ENCODE results near the gene SLC7A14. TPM values are rescaled to one million over a fixed set of nuclear protein-coding genes. Genes with fewer than 3 reads are reported as not detected.

Gene SLC7A14
- total RNA-seq, 1 donor from 2014 or later: under 0.01 TPM

DNA sequence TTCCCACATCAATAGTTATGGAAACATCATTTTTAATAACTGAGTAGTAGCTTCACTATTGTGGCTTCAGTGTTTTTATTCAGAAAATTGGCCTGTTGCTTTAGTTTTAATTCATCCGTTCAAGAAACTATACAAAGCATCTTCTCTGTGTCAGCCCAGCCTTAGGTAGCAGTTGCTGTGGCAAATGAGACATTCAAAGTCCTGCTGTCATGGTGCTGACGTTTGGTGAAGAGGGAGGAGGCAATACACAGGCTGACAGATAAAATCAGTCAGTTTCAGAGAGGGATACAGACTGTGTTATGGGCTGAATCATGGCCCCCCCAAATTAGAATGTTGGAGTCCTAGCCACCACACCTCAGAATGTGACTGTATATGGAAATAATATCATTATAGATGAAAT lies 56.5 kb downstream of the SLC7A14 start:
- DNase-seq (ENCODE audit: low read depth): no peak
- no peak for FAIRE-seq
- no peaks in the 10 kb centered on the region for H3K36me3 ChIP-seq (ENCODE audit: control insufficient read depth, insufficient read depth, low read length)
- H3K27me3 ChIP-seq (ENCODE audit: control insufficient read depth, insufficient read depth, low read length): no peaks in the 10 kb centered on the region
- no peak overlapping the region for H3K4me3 ChIP-seq (ENCODE audit: low read depth, low read length)
- TF ChIP-seq, protein P1, sequence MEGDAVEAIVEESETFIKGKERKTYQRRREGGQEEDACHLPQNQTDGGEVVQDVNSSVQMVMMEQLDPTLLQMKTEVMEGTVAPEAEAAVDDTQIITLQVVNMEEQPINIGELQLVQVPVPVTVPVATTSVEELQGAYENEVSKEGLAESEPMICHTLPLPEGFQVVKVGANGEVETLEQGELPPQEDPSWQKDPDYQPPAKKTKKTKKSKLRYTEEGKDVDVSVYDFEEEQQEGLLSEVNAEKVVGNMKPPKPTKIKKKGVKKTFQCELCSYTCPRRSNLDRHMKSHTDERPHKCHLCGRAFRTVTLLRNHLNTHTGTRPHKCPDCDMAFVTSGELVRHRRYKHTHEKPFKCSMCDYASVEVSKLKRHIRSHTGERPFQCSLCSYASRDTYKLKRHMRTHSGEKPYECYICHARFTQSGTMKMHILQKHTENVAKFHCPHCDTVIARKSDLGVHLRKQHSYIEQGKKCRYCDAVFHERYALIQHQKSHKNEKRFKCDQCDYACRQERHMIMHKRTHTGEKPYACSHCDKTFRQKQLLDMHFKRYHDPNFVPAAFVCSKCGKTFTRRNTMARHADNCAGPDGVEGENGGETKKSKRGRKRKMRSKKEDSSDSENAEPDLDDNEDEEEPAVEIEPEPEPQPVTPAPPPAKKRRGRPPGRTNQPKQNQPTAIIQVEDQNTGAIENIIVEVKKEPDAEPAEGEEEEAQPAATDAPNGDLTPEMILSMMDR (IDR thresholded peaks at IDR 0.05; ENCODE audit: insufficient read depth, low read length, severe bottlenecking): no peak

DNA sequence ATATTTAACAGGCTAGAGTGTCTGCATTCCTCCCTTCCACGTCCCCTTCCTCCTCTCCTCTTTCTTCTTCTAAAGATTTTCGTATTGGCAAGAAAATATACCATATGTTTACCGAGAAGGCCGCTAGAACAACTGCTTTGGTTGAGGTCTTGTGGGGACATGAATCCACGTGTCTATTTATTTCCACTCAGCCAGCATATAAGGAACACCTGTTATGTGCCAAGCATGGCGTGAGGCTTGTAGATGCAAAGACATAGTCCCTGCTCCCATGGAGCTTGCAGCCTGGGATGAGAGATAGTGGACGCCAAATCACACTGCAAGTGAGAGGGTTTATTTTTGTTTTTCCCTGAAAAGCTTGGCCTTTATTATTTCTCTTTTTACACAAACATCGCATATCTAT lies 57.1 kb downstream of the SLC7A14 start:
- H3K4me3 ChIP-seq (ENCODE audit: low read depth, low read length): no peak overlapping the region
- H3K27me3 ChIP-seq (ENCODE audit: control insufficient read depth, insufficient read depth, low read length): no peaks in the 10 kb centered on the region
- TF ChIP-seq, protein P1 (IDR thresholded peaks at IDR 0.05; ENCODE audit: insufficient read depth, low read length, severe bottlenecking): no peak
- no peak for DNase-seq (ENCODE audit: low read depth)
- no peaks in the 10 kb centered on the region for H3K36me3 ChIP-seq (ENCODE audit: control insufficient read depth, insufficient read depth, low read length)
- no peak for FAIRE-seq

DNA sequence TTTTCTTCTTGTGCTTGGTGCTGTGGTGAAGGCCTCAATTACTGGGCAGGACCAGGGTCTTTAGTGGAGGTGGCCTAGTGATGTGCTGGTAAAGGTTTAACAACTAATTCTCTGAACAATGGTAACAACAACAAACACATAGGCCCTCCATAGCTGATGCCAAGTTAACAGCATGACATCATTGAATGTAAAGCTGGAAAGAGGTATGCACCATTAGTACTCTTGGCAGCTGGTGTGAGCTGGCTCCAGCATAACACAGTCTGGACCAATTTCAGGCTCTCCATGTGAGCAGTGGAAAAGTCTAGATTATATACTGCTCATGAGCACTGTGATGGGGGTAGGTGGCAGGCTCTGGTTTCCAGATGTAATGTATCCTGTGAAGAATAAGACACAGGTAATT lies 61.8 kb downstream of the SLC7A14 start:
- no peak for DNase-seq (ENCODE audit: low read depth)
- no peak overlapping the region for H3K4me3 ChIP-seq (ENCODE audit: low read depth, low read length)
- no peaks in the 10 kb centered on the region for H3K27me3 ChIP-seq (ENCODE audit: control insufficient read depth, insufficient read depth, low read length)
- no peaks in the 10 kb centered on the region for H3K36me3 ChIP-seq (ENCODE audit: control insufficient read depth, insufficient read depth, low read length)
- FAIRE-seq: peak; percentile 58
- TF ChIP-seq, protein P1 (IDR thresholded peaks at IDR 0.05; ENCODE audit: insufficient read depth, low read length, severe bottlenecking): no peak

DNA sequence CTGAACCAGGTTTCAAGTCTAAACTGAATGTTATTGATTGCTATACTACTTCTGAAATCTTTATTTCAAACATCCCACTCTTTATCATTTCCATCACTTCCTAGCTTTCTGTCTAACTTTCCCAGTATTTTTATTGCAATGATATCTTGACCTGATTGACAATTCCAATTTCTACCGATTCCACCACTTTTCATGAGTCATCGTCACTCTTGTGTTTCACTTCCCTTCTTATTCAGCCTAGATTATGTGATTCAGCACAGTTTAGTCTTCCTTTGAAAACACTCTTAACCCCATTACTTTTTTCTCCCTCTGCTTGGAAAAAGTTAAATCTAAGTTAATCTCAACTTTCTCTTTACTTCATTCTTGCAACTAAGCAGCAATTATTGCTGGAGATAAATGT lies 62.6 kb downstream of the SLC7A14 start:
- Histone ChIP-seq H3K27me3 (ENCODE audit: control insufficient read depth, insufficient read depth, low read length) (no peaks in the 10 kb centered on the region), H3K36me3 (ENCODE audit: control insufficient read depth, insufficient read depth, low read length) (no peaks in the 10 kb centered on the region), H3K4me3 (ENCODE audit: low read depth, low read length) (no peak overlapping the region)
- FAIRE-seq: no peak
- DNase-seq (ENCODE audit: low read depth): peak; percentile 70
- TF ChIP-seq, protein P1 (IDR thresholded peaks at IDR 0.05; ENCODE audit: insufficient read depth, low read length, severe bottlenecking): no peak

DNA sequence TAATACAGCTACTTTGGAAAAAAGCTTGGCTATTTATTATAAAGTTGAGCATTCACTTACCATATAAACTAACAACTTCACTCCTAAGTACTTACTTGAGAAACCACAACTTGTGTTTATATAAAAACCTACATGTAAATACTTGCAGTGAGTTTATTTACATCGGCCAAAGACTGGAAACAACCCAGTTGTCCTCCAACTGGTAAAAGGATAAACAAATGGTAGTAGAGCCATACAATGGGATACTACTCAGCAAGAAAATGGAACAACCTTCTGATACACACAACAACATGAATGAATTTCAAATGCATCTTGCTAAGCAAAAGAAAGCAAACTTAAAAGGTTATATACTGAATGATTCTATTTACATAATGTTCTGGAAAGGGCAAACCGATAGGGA lies 63.7 kb downstream of the SLC7A14 start:
- no peaks in the 10 kb centered on the region for H3K27me3 ChIP-seq (ENCODE audit: control insufficient read depth, insufficient read depth, low read length)

DNA sequence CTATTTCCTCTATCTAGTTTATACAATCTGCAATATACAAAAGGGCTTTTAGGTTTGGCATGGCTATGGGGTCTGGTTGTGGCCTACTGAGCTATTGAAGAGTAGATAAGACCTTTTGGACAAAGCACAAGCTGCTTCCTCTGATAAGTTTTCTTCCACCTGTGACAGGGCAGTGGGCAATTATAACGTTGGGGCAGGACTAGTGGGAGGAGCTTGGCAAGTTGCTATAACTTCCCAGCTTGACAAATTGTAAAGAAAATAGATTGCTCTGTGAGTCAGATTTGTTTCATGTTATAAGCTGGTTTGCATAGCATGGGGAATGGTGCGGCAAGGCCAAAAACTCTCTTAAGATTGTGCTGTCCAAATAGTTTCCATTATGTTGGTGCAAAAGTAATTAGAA lies 64.9 kb downstream of the SLC7A14 start:
- FAIRE-seq: no peak
- no peak overlapping the region for H3K4me3 ChIP-seq (ENCODE audit: low read depth, low read length)
- no peak for DNase-seq (ENCODE audit: low read depth)

More for the DNA sequence above, 63.7 kb downstream of the SLC7A14 start:
- TF ChIP-seq, protein P1 (IDR thresholded peaks at IDR 0.05; ENCODE audit: insufficient read depth, low read length, severe bottlenecking): no peak
- Histone ChIP-seq H3K36me3 (ENCODE audit: control insufficient read depth, insufficient read depth, low read length) (no peaks in the 10 kb centered on the region), H3K4me3 (ENCODE audit: low read depth, low read length) (no peak overlapping the region)
- DNase-seq (ENCODE audit: low read depth) (no peak), FAIRE-seq (no peak)

More for the DNA sequence above, 64.9 kb downstream of the SLC7A14 start:
- no peaks in the 10 kb centered on the region for H3K27me3 ChIP-seq (ENCODE audit: control insufficient read depth, insufficient read depth, low read length)
- no peaks in the 10 kb centered on the region for H3K36me3 ChIP-seq (ENCODE audit: control insufficient read depth, insufficient read depth, low read length)
- TF ChIP-seq, protein P1 (IDR thresholded peaks at IDR 0.05; ENCODE audit: insufficient read depth, low read length, severe bottlenecking): no peak
